Right ventricle myocardium inferior (tissue), 1 donor: ENCODE data around the gene SPAG16. TPM values are rescaled to one million over a fixed set of nuclear protein-coding genes. Genes with fewer than 3 reads are reported as not detected.
A peak's percentile ranks its signal among the peaks of the same experiment; 100 is the strongest.
"Not testable (repeated sequence)": the region's sequence is repeated elsewhere in the genome, so short reads cannot be mapped to it uniquely, and the experiment has no call there.

ENCODE experiments used
- ATAC-seq: fragments of 200-7000 bp; cut with Tn5 transposase; one replicate; pipeline ENCODE4 v1.9.1; 2020; ENCODE audit warnings: mild to moderate bottlenecking, moderate library complexity
- DNase-seq: peaks from one replicate; pipeline ENCODE4 v3.0.0; 2021; ENCODE audit errors: missing footprints
- intact Hi-C: fragments of 100-400 bp; cut with DNase I; formaldehyde crosslinking; loops from one replicate; pipeline ENCODE4 v1.11.0; 2022
- total RNA-seq: library from RNA; stranded (reverse); fragmentation: NEBNext Ultra II Directional; extraction: Animal tissue kit (Norgen Biotek cat#: 25700); gene quantifications from one replicate; pipeline ENCODE4 v1.2.1, GENCODE V29; 2021
- donor health status: DM: no; HTN: yes; CAD: no; lungs with severe emphysema.

SPAG16 gene
- total RNA-seq, 1 donor from 2014 or later, result 16.6 TPM

- intact Hi-C loops, result no loop called here
- no peak for DNase-seq
- no peak for ATAC-seq
Observed at GRCh38 chr2:214011676-214012075, 727.4 kb downstream of the SPAG16 start.

- ATAC-seq (no peak), DNase-seq (no peak)
- intact Hi-C loops, result no loop called here
Observed at GRCh38 chr2:214014551-214015220, 730.4 kb downstream of the SPAG16 start.

DNA sequence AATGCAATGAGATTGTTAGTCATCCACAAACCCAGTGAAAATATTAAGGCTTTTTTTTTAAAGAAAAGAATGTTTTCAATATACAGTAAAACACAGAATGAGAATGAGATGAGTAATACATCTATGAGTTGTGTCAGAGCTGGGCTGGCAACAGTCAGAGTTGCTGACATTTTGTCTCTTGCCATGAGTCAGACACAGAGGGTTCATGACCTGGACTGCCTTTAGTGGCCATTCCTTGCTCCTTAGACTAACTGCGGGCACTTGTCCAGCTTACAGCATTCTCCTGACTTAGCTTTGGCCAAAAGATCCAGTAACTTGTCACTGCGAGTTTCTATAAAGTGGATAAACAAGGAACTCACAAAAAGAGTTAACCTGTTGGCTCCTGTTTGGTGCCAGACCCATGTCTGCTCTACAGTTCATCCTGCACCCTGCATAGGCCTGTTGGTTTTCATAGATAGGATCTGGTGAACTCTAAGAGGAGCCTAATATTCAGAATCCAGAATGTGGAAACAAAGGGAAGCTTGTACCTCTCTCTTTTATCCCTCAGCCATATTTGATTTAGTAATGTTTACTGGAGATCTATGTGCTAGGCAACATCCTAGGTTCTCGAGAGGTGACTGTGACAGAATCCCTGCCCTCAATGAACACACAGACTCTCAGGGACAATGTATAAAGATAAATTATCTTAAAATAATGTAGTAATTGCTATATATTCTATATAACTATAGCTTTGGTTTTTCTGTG, 735.1 kb downstream of the SPAG16 start:
- ATAC-seq (peak; percentile 57), DNase-seq (peak; percentile 18)
- intact Hi-C loops, result no loop called here

DNA sequence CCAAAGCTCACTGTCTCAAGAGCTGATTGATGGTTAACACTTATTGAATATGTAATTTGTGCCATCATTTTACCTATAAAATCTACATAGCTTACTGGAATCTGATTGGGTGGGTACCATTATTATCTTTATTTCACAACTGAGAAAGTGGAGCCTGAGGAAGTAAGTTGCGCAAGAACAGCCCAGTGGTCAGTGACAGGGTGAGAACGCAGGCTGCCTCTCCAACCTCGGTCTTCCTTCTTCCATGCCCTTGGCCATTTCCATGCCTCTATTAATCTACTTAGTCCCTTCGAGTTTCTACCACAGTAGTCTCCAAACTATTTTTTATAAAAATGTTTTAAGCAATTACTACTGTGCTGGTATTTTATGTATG, 735.7 kb downstream of the SPAG16 start:
- intact Hi-C loops, result no loop called here
- DNase-seq, result no peak

DNA sequence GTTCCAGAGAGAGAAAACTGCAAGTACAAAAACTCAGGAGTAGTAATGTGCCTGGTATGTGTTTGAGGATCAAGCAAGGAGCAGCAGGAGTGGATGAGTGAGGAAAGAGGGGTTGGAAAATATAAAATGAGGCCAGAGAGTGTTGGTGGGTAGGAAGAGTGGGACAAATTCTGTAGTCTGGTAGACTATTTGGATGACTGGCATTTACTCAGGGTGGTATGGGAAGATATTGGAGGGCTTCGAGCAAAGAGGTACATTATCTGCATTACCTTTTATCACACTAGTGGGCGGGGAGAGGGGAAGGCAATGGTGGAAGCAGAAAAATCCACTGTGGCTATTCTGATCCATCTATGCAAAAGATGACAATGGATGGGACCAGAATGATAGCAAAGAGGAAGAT, 744.9 kb downstream of the SPAG16 start:
- DNase-seq (no peak), ATAC-seq (no peak)
- intact Hi-C loops, result no loop called here

More for the DNA sequence above, 735.7 kb downstream of the SPAG16 start:
- ATAC-seq, result no peak

DNA sequence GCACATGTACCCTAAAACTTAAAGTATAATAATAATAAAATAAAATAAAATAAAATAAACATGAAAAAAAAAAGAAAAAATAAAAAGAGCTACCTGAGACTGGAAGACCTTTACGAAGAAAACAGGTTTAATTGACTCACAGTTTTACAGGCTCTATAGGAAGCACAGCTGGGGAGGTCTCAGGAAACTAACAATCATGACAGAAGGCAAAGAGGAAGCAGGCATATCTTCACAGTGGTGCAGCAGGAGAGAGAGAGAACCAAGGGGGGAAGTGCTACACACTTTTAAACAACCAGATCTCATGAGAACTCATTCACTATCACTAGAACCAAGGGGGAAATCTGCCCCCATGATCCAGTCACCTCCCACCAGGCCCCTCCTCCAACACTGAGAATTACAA, 747.3 kb downstream of the SPAG16 start:
- ATAC-seq (no peak), DNase-seq (no peak)
- intact Hi-C loops, result no loop called here

- no peak for ATAC-seq
- intact Hi-C loops, result no loop called here
- no peak for DNase-seq
Observed at GRCh38 chr2:214034417-214034816, 750.2 kb downstream of the SPAG16 start.

DNA sequence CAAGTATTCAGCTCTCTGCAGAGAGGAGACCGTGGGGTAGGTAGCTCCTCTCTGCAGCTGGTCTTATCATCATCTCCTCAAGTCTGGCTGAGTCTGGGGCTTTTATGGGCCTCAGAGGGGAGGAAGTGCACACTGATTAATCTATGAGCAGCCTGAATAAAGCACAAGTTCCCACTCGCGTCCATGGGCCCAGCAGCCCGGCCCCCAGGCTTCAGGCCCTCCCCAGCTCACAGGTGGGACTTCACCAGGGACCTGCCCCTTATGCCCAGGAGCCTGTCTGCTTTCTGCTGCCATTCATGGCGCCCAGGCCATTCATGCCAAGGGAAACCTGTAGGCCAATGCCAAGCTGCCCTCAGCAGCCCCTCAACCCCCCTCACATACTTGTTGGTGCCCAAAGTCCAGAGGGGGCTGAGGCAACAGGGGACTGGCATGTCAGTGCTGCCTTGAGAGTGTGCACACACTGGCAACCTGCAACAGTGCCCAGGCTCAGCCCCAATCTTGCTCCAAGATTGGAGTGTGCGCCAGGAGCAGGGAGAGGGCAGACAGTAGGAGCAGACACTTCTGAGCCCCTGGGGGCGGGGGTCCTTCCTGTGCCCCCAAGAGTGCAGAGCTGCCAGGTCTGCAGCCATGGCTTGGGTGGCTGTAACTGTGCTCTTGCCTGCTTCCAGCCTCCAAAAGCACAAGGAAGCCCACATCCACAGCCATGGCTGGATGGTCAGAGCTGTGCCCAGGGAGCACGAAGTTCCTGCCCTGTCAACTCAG, 751.0 kb downstream of the SPAG16 start:
- intact Hi-C loops, result no loop called here
- ATAC-seq (no peak), DNase-seq (no peak)

DNA sequence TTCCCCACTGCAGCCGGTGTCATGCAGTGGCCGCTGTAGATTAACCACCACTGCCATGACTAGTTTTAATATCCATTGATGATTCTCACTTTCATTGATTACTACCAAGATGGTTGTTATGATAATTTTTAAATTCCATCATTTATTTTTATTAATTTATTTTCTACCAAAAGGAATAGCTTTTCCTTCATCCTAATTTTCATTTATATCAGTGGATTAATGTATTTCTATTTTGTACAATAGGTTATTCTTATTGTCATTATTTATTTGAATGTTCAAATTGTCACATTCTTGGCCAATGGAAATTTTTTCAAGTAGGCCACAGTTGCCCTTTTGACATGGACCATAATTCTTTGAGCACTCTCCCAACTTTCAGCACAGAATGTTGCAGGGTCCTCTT, 751.7 kb downstream of the SPAG16 start:
- DNase-seq (no peak), ATAC-seq (no peak)
- intact Hi-C loops, result no loop called here

- intact Hi-C loops, result no loop called here
- ATAC-seq, result no peak
Observed at GRCh38 chr2:214038186-214038585, 753.9 kb downstream of the SPAG16 start.

GRCh38 chr2:214050731-214051130, 766.5 kb downstream of the SPAG16 start:
- intact Hi-C loops, result no loop called here
- DNase-seq (no peak), ATAC-seq (no peak)

More at GRCh38 chr2:214038186-214038585, 753.9 kb downstream of the SPAG16 start:
- DNase-seq, result no peak

GRCh38 chr2:214051585-214051984, 767.3 kb downstream of the SPAG16 start:
- no peak for ATAC-seq
- intact Hi-C loops, result no loop called here

DNA sequence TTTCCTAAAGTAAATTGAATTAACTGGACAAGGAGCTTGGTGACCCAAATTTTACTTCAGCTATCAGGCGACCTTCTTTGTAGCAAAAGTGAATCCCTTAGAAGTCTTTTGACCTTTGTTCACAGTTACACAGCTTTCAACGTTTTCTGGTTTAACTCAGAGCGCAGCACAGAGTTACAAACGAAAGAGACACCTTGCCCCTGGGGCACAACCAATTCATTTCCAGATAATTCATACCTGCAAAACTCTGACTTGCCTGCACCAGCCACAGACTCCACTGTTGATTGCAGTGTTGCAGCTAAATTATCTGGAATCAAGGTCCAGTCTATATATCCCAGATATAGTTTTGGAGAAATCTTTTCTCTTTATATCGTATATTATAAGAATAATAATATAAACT, 768.0 kb downstream of the SPAG16 start:
- ATAC-seq, result no peak
- intact Hi-C loops, result no loop called here
- no peak for DNase-seq

More at GRCh38 chr2:214051585-214051984, 767.3 kb downstream of the SPAG16 start:
- DNase-seq, result no peak

DNA sequence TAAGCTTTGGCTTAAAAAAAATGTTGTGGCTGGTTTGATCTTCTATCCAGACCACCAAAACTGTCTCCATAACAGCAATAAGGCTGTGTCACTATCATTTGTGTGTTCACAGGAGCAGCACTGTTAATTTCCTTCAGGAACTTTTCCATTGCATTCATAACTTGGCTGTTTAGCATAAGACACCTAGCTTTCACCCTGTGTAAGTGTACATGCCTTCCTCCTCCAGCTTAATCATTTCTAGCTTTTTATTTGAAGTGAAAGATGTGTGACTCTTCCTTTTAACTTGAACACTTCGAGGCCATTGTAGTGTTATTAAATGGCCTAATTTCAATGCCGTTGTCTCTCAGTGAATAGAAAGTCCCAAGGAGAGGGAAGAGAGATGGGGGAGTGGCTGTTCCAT, 773.7 kb downstream of the SPAG16 start:
- DNase-seq (no peak), ATAC-seq (no peak)
- intact Hi-C loops, result no loop called here

- intact Hi-C loops, ATAC-seq, DNase-seq: not testable (repeated sequence)
Observed at GRCh38 chr2:214062279-214062678, 778.0 kb downstream of the SPAG16 start.

DNA sequence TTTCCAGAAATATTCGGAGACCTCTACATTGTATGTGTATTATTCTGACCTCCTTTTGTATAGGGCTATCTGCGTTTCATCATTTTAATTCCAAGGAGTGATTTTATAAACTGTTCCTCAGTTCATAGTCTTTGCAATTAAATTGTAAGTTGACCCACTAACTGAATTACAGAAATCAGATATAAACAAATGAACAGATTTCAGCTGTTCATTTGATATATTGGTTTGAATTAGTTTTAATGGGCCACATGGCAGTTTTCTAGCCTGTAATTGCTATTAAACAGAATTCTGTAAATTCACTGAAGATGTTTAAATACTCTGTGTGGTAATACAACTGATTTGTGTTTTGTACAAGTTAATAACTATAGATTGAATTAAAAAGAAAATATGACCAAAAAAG, 780.2 kb downstream of the SPAG16 start:
- intact Hi-C loops, result no loop called here
- no peak for ATAC-seq

DNA sequence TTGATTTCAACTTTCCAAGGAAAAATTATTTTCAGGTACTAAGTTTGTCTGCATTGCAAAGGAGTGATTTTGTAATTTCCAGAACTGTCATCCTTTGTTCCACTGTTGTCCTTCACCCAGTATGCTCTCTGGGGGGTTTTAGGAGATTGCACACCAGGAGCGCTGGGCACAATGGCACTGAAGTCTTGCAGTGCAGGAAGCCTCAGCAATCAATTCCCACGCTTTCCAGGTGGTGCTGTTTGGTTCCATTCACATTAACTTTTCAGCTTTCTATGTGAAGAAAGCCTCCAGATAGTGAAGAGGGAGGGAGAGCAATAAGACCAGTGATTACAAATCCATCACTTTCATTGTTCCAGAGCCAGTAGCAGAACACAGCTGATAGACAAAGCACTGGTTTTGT, 782.6 kb downstream of the SPAG16 start:
- no peak for ATAC-seq
- intact Hi-C loops, result no loop called here

More for the DNA sequence above, 780.2 kb downstream of the SPAG16 start:
- DNase-seq, result no peak

DNA sequence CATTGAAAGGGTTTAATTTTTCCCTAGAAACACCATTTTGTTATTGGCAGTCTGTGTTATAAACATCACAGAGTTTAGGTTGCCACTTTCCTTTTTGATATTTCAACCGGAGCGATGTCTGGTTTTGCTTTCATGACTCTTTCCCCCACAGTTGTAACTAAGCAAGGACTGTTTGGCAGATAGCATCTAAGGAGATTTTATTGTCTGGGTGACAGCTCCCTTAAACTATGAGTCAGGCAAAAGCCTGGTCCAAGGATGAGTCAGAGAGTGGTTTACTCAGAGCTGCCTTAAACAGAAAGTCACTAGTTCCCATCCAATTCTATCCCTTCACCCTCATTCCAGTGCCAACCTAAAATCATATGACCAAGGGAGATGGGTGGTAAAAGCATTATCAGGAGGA, 785.0 kb downstream of the SPAG16 start:
- intact Hi-C loops, result no loop called here
- no peak for DNase-seq
- ATAC-seq, result no peak

More for the DNA sequence above, 782.6 kb downstream of the SPAG16 start:
- DNase-seq, result no peak

GRCh38 chr2:214075456-214075855, 791.2 kb downstream of the SPAG16 start:
- ATAC-seq (no peak), DNase-seq (no peak)
- intact Hi-C loops, result no loop called here

- ATAC-seq (no peak), DNase-seq (no peak)
- intact Hi-C loops, result no loop called here
Observed at GRCh38 chr2:214076527-214076926, 792.3 kb downstream of the SPAG16 start.
